Breast epithelium (tissue), 4 donors: ENCODE data around the gene KRTAP5-4. TPM values are rescaled to one million over a fixed set of nuclear protein-coding genes. Genes with fewer than 3 reads are reported as not detected.
A peak's percentile ranks its signal among the peaks of the same experiment; 100 is the strongest.
"Not testable (repeated sequence)": the region's sequence is repeated elsewhere in the genome, so short reads cannot be mapped to it uniquely, and the experiment has no call there.

Experiments
- DNase-seq, 2 donors: peaks; one replicate each; pipeline ENCODE4 v3.0.0-alpha.2; 2019; ENCODE audit warnings: low spot score in 2 of 2
- H3K27ac ChIP-seq, 2 donors: fragments of 200-600 bp; sonication (generic) in 1 of 2; one replicate each; pipeline ENCODE4 v1.5.1; 2016 to 2019; ENCODE audit warnings: mild to moderate bottlenecking in 1 of 2
- H3K27me3 ChIP-seq, 2 donors: fragments of 200-600 bp; sonication (generic) in 1 of 2; one replicate each; pipeline versions ENCODE4 v1.5.1 to v1.6.0; 2017 to 2019; ENCODE audit warnings: control low read depth in 1 of 2, mild to moderate bottlenecking in 1 of 2
- H3K36me3 ChIP-seq: fragments of 200-600 bp; one replicate; pipeline ENCODE4 v1.5.1; 2019
- H3K4me1 ChIP-seq, 2 donors: fragments of 200-600 bp; sonication (generic); one replicate each; pipeline ENCODE4 v1.5.1; 2016 to 2019; ENCODE audit warnings: control low read depth in 1 of 2
- H3K4me3 ChIP-seq, 3 donors: fragments of 200-600 bp; sonication (generic); 1 replicate in 2 of 3; 2 replicates in 1 of 3; pipeline ENCODE4 v1.5.1; 2016 to 2019; ENCODE audit warnings: mild to moderate bottlenecking in 3 of 3, moderate library complexity in 2 of 3
- H3K9me3 ChIP-seq, 2 donors: fragments of 200-600 bp; sonication (generic) in 1 of 2; one replicate each; pipeline ENCODE4 v1.5.1; 2016 to 2019; ENCODE audit warnings: control low read depth in 1 of 2
- CTCF ChIP-seq, 3 donors: fragments of 450-650 bp; IDR thresholded peaks; one replicate each; pipeline ENCODE4 v1.5.1; 2016 to 2017; ENCODE audit warnings: antibody characterized with exemption in 3 of 3, mild to moderate bottlenecking in 3 of 3, moderate library complexity in 3 of 3
- POLR2A ChIP-seq: fragments of 450-650 bp; IDR thresholded peaks from one replicate; pipeline ENCODE4 v1.6.1; 2016; ENCODE audit warnings: antibody characterized with exemption, mild to moderate bottlenecking, moderate library complexity
- POLR2AphosphoS5 ChIP-seq, 3 donors: sonication (generic); formaldehyde crosslinking; IDR thresholded peaks; one replicate each; pipeline ENCODE4 v1.6.1; 2017; ENCODE audit warnings: antibody characterized with exemption in 3 of 3
- intact Hi-C: fragments of 100-400 bp; cut with DNase I; formaldehyde crosslinking; loops from one replicate; pipeline ENCODE4 v1.15.1; 2023; ENCODE audit warnings: low total_unique reads
- total RNA-seq, 3 donors: library from RNA; depleted of rRNA; stranded (reverse); fragments of >200 nt; gene quantifications; one replicate each; pipeline ENCODE4 v1.1.0, GENCODE V29; 2016

The KRTAP5-4 gene
- total RNA-seq = not detected

GRCh38 chr11:1622086-1622485, at the start of gene KRTAP5-4:
Gene KRTAP5-4 (minus strand): TSS chr11:1622138. CDS start chr11:1622093, 45 bp downstream.
- Histone ChIP-seq H3K9me3 (no peaks in the 10 kb centered on the region), H3K27ac (no peak within 1 kb of the TSS), H3K27me3 (no peaks in the 10 kb centered on the region), H3K36me3 (no peaks in the 10 kb centered on the region), H3K4me3 (no peak within 1 kb of the TSS), H3K4me1 (no peaks in the 10 kb centered on the region)
- no peak for DNase-seq
- TF ChIP-seq CTCF (IDR thresholded peaks at IDR 0.05) (no peak), POLR2A (no peak), POLR2AphosphoS5 (IDR thresholded peaks at IDR 0.05) (no peak)
- intact Hi-C loops = no loop called here

GRCh38 chr11:1671658-1672057, 49.7 kb upstream of the KRTAP5-4 start:
- Histone ChIP-seq H3K27me3 (peaks cover 0 to 42% of the 10 kb centered on the region in 2 donors), H3K9me3 (no peaks in the 10 kb centered on the region), H3K4me3 (no peak overlapping the region), H3K27ac (no peak overlapping the region), H3K36me3 (no peaks in the 10 kb centered on the region), H3K4me1 (no peaks in the 10 kb centered on the region)
- no peak for TF ChIP-seq CTCF (IDR thresholded peaks at IDR 0.05)
- no peak for TF ChIP-seq POLR2AphosphoS5 (IDR thresholded peaks at IDR 0.05)
- TF ChIP-seq POLR2A = no peak
- peak in 1 of 2 donors; percentile 0 for DNase-seq
- intact Hi-C loops = loop anchor here (2.0 kb wide), 1 partner anchor 65 kb away; no protein-coding TSS in a partner anchor

- Histone ChIP-seq H3K4me3 (no peak overlapping the region), H3K4me1 (no peaks in the 10 kb centered on the region), H3K36me3 (no peaks in the 10 kb centered on the region), H3K27ac (no peak overlapping the region), H3K27me3 (peaks cover 0 to 41% of the 10 kb centered on the region in 2 donors), H3K9me3 (no peaks in the 10 kb centered on the region)
- TF ChIP-seq POLR2A (no peak), POLR2AphosphoS5 (IDR thresholded peaks at IDR 0.05) (no peak), CTCF (IDR thresholded peaks at IDR 0.05) (no peak)
- DNase-seq = peak in 1 of 2 donors; percentile 11
- intact Hi-C loops = no loop called here
Measured at GRCh38 chr11:1670905-1671371, 49.0 kb upstream of the KRTAP5-4 start.

GRCh38 chr11:1670457-1670856, 48.5 kb upstream of the KRTAP5-4 start:
- H3K4me3 ChIP-seq, H3K9me3 ChIP-seq, intact Hi-C loops, H3K36me3 ChIP-seq, H3K4me1 ChIP-seq, H3K27ac ChIP-seq: not testable (repeated sequence)
- DNase-seq = peak in 1 of 2 donors; percentile 2
- peaks cover 0 to 41% of the 10 kb centered on the region in 2 donors for H3K27me3 ChIP-seq

GRCh38 chr11:1669546-1670218, 47.7 kb upstream of the KRTAP5-4 start:
- no peaks in the 10 kb centered on the region for H3K9me3 ChIP-seq
- H3K27me3 ChIP-seq = peaks cover 0 to 34% of the 10 kb centered on the region in 2 donors
- peak in 1 of 2 donors; percentile 39 for DNase-seq
- H3K4me3 ChIP-seq = no peak overlapping the region
- TF ChIP-seq POLR2A (no peak), POLR2AphosphoS5 (IDR thresholded peaks at IDR 0.05) (peak in 2 of 3 donors; percentile 31 to 32)
- H3K36me3 ChIP-seq = no peaks in the 10 kb centered on the region
- intact Hi-C loops = no loop called here
- peak overlapping the region; percentile 33 to 38 for H3K27ac ChIP-seq
- H3K4me1 ChIP-seq = no peaks in the 10 kb centered on the region

- peaks cover 0 to 29% of the 10 kb centered on the region in 2 donors for H3K27me3 ChIP-seq
- intact Hi-C loops = no loop called here
- no peak overlapping the region for H3K4me3 ChIP-seq
- H3K27ac ChIP-seq = peak overlapping the region; percentile 33 to 38
- no peak for TF ChIP-seq POLR2AphosphoS5 (IDR thresholded peaks at IDR 0.05)
- no peaks in the 10 kb centered on the region for H3K36me3 ChIP-seq
- H3K9me3 ChIP-seq = no peaks in the 10 kb centered on the region
- H3K4me1 ChIP-seq = no peaks in the 10 kb centered on the region
- DNase-seq = no peak
Measured at GRCh38 chr11:1668911-1669473, 47.1 kb upstream of the KRTAP5-4 start.
